MG63 (cell line): Measurements from ENCODE around the gene KIRREL3. TPM values are rescaled to one million over a fixed set of nuclear protein-coding genes. Genes with fewer than 3 reads are reported as not detected.
A peak's percentile ranks its signal among the peaks of the same experiment; 100 is the strongest.

Experiments used
- DNase-seq: peaks from one replicate; pipeline ENCODE4 v3.0.0-alpha.2; 2020
- H3K27me3 ChIP-seq: fragments of 250-450 bp; sonication (Bioruptor Pico); 2 replicates; pipeline ENCODE4 v1.5.1; 2020; ENCODE audit warnings: mild to moderate bottlenecking, moderate library complexity
- H3K36me3 ChIP-seq: fragments of 250-450 bp; sonication (Bioruptor Pico); 2 replicates; pipeline ENCODE4 v1.5.1; 2020; ENCODE audit warnings: mild to moderate bottlenecking, moderate library complexity
- H3K4me3 ChIP-seq: fragments of 250-450 bp; sonication (Bioruptor Pico); 2 replicates; pipeline ENCODE4 v1.5.1; 2020; ENCODE audit warnings: mild to moderate bottlenecking, moderate library complexity
- H3K9me3 ChIP-seq: fragments of 250-450 bp; sonication (Bioruptor Pico); 2 replicates; pipeline ENCODE4 v1.5.1; 2020; ENCODE audit warnings: mild to moderate bottlenecking, moderate library complexity
- total RNA-seq: library from RNA; depleted of rRNA; stranded (reverse); fragments of >200 nt; shearing (Covaris generic); gene quantifications from 2 replicates; pipeline ENCODE4 v1.2.3, GENCODE V29; 2014; ENCODE audit warnings: low replicate concordance

The KIRREL3 gene
- total RNA-seq, 1 experiment from 2014 or later: 11.7 TPM

DNA sequence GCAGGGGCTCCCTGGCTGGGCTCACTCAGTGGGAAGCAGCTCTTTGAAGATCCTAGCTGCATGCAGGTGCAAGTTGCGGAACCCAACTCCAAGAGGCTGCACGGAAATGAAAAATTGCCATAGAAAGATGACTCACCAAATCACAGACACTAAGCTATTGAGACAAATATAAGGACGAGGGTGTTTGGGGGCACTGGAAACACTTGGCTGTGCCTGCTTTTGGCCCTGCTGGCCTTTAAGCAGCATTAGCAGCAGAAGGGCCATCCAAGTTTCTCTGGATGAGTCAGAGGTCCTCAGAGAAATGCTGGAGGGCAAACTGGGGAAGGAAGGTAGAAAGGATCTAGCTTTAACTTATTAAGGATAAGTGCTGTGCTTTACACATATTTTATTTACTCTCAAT lies 282.3 kb downstream of the KIRREL3 start:
- H3K27me3 ChIP-seq: no peaks in the 10 kb centered on the region
- H3K36me3 ChIP-seq: no peaks in the 10 kb centered on the region
- H3K9me3 ChIP-seq: no peaks in the 10 kb centered on the region
- H3K4me3 ChIP-seq: no peak overlapping the region
- DNase-seq: peak; percentile 75

DNA sequence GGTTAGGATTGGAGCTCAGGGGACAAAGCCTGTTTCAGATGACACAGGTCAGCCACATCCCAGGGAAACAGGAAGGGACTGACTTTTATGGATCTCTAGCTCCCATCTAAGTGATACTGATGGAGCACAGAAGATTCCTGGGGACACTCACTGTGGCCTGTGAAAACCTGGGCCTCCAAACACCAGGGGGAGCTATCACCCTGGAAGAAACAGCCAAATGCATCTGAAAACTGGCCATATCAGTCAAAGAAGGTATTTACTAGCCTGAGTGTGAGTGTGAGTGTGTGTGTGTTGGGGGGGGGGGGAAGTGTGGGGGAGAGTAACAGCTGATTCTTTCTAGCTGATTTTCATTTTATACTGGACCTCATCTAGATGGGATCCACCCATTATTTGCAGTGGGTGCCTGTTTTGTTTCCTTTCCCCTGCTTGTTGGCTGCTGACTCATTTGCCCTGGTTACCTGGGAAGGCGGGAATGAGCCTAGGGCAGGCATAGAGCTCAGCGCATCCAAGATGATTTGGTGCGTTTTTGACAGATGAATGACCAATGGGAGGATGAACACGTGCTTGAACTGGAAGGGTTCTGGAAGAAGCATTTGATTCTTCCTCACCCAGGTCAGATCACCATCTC lies 284.0 kb downstream of the KIRREL3 start:
- Histone ChIP-seq H3K27me3 (no peaks in the 10 kb centered on the region), H3K4me3 (no peak overlapping the region), H3K9me3 (no peaks in the 10 kb centered on the region), H3K36me3 (no peaks in the 10 kb centered on the region)
- no peak for DNase-seq

DNA sequence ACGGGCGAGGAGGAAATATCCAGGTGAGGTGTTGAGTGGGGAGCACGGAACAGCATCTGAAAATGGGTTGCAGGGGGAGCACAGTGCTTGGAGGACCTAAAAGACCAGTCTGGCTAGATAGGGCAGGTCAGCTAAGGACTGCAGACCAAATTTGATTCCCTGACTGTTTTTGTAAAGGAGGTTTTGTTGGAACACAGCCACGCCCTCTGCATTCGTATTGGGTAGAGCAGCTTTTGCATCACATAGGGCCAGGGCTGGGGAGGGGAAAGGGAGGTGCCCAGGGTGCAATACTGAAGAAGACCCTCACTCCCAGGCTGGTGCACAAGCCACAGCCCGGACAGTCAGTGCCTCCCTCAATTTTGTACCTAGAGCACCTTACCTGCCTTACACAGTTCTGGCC lies 286.8 kb downstream of the KIRREL3 start:
- Histone ChIP-seq H3K27me3 (no peaks in the 10 kb centered on the region), H3K9me3 (no peaks in the 10 kb centered on the region), H3K36me3 (no peaks in the 10 kb centered on the region), H3K4me3 (no peak overlapping the region)
- DNase-seq: no peak

DNA sequence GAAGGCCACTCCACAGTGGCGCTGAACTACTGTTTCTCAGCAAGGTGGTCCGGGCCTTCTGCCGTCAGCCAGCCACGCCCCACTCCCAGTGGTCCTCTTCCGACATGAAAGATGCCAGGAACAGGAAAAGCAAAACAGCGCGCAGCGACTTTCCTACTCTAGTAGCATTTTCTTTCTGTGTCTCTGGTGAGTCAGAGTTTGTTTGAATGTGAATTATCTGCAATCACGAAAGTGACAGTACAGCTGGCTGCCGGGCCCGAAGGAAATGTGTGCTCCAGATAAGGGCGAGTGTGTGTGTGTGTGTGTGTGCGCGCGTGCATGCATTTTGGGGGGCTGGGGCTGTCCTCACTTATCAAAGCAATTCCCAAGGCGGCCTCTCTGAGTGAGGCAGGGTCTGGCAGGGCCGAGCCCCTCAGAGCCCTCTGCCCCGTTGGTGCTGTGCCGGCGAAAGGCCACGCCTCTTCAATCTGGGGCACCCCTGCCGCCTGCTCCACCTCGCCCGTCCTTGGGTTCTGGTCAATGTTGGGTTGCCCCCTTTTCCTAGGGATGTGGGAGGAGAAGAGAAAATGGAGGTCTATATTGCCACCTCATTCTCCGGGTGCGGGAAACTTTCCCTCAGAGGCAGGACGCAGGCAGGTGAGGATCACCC lies 288.5 kb downstream of the KIRREL3 start:
- Histone ChIP-seq H3K9me3 (no peaks in the 10 kb centered on the region), H3K4me3 (no peak overlapping the region), H3K27me3 (no peaks in the 10 kb centered on the region), H3K36me3 (no peaks in the 10 kb centered on the region)
- DNase-seq: no peak

DNA sequence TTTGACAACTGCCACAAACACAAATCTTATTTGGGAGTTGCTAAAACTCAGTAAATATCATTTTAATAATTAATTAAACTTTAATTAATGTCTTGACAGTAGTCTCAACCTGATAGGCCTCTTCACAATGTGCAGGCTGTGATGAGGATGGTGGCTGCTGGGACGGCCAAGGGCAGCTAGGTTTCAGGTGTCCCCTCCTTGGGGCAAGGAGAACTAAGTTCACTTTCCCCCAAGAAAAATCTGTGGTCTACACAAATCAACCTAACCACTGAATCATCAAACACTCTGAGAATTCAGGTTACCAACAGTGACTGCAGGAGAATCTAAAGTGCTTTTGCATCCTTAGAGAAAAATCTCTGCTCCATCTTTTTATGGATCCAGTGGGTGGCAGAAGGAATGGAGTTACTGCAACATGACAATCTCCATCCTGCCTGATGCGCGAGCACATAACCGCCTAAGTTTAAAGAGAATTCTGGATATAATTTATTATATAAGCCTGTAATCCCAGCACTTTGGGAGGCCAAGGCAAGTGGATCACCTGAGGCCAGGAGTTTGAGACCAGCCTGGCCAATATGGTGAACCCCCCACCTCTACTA lies 289.7 kb downstream of the KIRREL3 start:
- H3K4me3 ChIP-seq: no peak overlapping the region
- no peak for DNase-seq
- no peaks in the 10 kb centered on the region for H3K27me3 ChIP-seq
- H3K9me3 ChIP-seq: no peaks in the 10 kb centered on the region
- H3K36me3 ChIP-seq: no peaks in the 10 kb centered on the region

DNA sequence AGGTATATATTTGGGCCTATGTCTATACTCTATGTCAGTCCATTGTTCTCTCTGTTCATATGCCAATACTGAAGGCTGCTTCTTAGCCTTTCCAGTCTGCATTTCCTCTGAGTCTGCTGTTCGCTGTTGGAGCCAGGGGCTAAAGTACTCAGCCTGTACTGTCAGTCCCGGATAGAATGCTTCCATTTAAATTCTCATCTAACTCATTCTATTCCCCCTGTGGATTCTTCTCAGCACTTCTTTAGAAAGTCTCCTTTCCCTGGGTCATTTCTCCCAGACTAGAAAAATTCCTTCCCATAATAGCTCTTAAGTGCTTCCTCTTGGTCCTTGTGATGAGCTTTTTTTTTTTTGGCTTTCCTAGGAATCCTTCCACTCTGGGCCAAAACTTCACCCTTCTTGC lies 293.1 kb downstream of the KIRREL3 start:
- H3K27me3 ChIP-seq: no peaks in the 10 kb centered on the region
- no peak overlapping the region for H3K4me3 ChIP-seq
- no peak for DNase-seq
- H3K9me3 ChIP-seq: no peaks in the 10 kb centered on the region
- no peaks in the 10 kb centered on the region for H3K36me3 ChIP-seq

DNA sequence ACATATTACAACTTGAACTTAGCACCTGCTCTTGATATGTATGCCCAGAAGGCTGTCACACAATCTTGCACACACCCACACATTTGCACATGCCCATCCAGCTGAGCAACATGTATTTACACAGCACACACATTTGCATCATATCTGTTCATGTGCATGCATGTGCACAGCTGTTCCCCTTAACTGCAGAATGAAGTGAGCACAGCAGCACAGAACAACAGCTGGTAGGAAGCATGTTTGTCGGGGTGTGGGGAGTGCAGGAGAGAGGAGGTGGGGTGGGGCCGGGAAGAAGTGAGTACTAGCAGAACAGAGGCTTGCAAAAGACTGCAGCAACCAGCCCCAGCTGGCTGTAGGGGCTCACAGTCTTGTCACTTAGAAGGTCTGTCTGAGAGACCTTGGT lies 296.5 kb downstream of the KIRREL3 start:
- Histone ChIP-seq H3K9me3 (no peaks in the 10 kb centered on the region), H3K27me3 (no peaks in the 10 kb centered on the region), H3K4me3 (no peak overlapping the region), H3K36me3 (no peaks in the 10 kb centered on the region)
- DNase-seq: no peak

DNA sequence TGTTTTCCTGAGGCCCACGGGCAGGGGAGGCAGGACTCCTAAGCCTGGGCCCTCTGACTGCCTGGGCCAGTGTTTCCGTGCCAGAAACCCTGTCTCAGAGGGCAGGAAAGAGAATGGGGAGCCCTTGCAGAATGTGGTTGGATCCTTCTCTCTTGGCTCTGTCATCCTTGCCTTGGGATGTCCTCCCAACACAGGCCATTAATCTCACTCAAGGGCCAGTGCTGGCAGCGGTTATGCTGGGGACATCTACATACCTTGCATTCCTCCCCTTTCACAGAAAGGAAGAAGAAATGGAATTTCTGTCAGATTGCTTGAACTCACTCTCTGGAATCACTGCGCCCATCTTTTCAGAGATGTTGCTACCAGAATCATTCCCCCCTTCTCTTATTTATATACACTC lies 296.9 kb downstream of the KIRREL3 start:
- Histone ChIP-seq H3K36me3 (no peaks in the 10 kb centered on the region), H3K9me3 (no peaks in the 10 kb centered on the region), H3K27me3 (no peaks in the 10 kb centered on the region), H3K4me3 (no peak overlapping the region)
- DNase-seq: no peak

DNA sequence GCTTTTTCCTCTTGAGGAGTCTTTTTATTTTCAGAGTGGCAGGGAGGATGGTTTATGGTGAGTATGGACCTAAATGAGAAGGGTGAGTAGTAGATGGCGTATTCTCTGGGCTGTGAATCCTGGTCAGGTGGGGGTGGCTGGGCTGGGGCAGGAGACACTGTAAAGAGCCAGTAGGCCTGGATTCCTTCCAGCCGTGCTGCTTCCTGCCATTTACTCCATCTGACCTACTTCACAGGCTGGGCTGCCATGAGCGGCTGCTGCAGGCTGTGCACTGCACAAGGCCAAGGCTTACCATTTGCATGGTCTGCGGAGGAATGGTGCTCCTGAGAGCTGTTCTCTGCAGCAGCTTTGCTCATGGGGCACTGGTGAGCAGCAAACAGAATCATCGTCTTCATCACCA lies 297.6 kb downstream of the KIRREL3 start:
- no peak for DNase-seq
- H3K27me3 ChIP-seq: no peaks in the 10 kb centered on the region
- H3K4me3 ChIP-seq: no peak overlapping the region
- H3K9me3 ChIP-seq: no peaks in the 10 kb centered on the region
- no peaks in the 10 kb centered on the region for H3K36me3 ChIP-seq

DNA sequence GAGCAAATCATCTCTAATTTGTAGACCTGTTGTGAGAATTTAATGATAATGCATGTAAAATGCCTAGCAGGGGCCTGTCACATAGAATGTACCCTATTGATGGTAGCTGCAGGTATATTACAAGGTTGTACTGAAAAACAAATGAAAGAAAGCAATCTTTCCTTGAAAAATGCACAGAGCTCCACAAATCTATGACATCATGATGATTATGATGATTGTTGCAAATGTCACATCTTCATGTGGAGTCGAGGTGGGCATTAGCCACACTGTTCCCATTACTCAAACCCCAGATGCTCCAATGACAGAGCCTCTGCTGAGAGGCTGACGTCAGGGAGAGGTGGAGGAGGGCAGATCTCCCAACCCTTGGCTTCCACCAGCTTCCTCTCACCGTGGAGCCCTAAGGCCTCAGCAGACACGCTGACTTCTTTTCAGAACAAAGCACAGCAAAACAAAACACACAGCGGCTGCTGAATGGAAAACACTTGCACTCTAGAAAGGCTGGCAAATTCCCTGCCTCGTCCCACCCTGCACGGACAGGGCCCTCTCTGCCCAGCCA lies 298.3 kb downstream of the KIRREL3 start:
- Histone ChIP-seq H3K4me3 (no peak overlapping the region), H3K27me3 (no peaks in the 10 kb centered on the region), H3K9me3 (no peaks in the 10 kb centered on the region), H3K36me3 (no peaks in the 10 kb centered on the region)
- DNase-seq: no peak

DNA sequence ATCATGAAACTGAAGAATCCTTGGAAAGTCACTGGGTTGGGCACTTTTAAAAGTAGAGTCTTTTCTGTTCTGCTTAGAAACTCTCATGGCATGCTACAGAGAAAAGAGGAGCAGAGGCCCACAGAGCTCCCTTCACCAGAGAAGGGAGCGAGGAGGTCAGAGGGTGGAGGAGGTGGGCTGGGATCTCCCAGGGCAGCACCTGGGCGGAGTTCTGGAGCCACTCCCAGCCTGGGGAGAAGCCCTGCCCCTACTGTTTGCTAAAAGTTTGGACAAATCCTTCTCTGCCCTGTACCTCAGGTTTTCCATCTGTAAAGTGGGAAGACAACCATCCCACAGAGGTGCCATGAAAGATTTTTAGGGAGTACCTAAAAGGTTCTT lies 299.1 kb downstream of the KIRREL3 start:
- no peak for DNase-seq
- no peaks in the 10 kb centered on the region for H3K27me3 ChIP-seq
- H3K4me3 ChIP-seq: no peak overlapping the region
- H3K36me3 ChIP-seq: no peaks in the 10 kb centered on the region
- H3K9me3 ChIP-seq: no peaks in the 10 kb centered on the region

DNA sequence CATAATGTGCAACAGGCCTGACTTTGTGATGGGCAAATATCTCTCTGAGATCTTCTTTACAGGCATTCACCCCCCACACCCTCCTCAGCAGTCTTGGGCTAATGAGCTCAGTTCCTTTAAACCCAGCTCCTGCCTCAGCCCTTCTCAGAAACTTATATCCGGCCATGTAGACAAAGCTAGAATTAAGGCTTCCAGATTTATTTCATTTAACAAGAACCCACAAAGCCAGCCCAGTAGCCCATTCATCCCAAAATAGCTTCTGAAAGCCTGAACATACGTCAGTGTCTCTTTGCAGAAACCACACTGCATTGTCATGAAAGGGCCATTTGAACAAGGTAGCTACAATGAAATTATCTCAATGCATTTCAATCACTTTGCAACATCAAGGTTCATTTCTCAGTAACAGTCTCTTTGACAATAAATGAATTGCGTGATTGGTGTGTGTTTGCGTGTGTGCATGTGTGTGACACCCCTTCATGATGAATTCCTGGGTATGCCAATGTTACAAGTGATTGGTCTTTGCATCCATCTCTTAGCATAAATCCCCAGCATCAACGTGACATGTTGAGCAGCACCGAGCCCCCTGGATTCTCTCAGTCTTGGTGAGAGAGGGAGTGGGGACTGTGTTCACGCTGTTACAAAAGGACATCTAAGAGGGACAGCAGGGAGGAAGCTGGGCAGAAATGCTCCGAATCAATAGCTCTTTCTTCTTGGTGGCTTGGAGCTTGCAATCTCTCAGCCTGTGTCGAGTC lies 299.6 kb downstream of the KIRREL3 start:
- DNase-seq: no peak
- H3K4me3 ChIP-seq: no peak overlapping the region
- H3K27me3 ChIP-seq: no peaks in the 10 kb centered on the region
- no peaks in the 10 kb centered on the region for H3K36me3 ChIP-seq
- no peaks in the 10 kb centered on the region for H3K9me3 ChIP-seq

DNA sequence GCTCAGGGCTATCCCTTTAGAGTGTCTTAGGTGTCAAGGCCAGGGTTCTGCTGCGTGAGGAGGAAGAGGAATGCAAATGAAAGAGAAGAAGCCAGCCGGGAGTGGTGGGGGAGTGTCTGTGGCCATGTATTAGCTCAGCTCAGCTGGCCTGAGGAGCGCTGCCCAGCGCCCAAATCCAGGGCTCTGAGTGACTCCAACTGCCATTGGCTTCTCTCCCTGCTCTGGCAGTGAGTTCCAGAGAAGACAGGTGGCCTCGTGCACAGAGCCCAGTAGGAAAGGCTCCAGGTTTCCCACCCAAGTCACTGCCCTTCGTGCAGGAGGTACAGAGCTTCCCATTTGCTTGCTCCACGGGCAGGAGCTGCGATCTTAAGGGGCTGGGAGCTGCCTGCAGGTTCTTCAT lies 302.0 kb downstream of the KIRREL3 start:
- Histone ChIP-seq H3K36me3 (no peaks in the 10 kb centered on the region), H3K9me3 (no peaks in the 10 kb centered on the region), H3K27me3 (no peaks in the 10 kb centered on the region), H3K4me3 (no peak overlapping the region)
- DNase-seq: peak; percentile 19

DNA sequence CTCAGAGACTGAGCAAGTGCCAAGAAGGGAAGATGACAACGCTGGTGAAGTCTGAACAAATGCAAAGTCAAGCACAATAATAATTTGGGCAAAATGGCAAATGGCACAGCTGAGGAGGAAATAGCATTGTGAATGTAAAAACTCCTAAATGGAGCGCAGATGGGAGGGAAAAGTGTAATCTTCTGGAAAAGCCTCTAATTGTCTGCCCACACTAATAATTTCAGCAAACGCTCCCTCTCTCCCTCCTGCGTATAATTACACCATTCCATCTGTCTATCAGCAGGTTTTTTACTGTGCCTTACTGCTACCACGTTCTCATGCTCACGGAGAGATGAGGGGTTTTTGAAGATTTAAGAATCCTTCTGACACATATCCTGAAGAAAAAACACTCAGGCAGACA lies 302.6 kb downstream of the KIRREL3 start:
- no peaks in the 10 kb centered on the region for H3K36me3 ChIP-seq
- no peaks in the 10 kb centered on the region for H3K9me3 ChIP-seq
- no peaks in the 10 kb centered on the region for H3K27me3 ChIP-seq
- no peak overlapping the region for H3K4me3 ChIP-seq
- DNase-seq: no peak

DNA sequence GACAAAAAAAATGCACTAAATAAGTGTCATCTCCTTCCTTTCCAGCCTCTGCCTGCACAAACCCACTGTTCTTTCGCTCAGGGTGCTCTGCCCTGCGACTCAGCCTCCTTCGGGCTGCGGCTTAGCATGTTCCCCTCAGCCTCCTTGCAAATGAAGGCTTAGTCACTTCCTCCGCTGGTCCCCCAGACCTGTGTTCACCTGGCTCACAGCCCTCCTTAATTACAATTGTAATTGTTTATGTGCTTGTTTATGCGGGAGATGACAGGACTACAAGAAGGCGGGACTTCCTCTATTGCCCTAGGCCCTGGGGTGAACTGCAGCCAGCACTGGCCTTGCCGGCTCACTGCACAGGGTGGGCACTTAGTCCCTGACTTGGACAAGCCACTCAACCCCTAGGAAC lies 303.6 kb downstream of the KIRREL3 start:
- DNase-seq: no peak
- H3K27me3 ChIP-seq: no peaks in the 10 kb centered on the region
- H3K36me3 ChIP-seq: no peaks in the 10 kb centered on the region
- no peak overlapping the region for H3K4me3 ChIP-seq
- H3K9me3 ChIP-seq: no peaks in the 10 kb centered on the region

DNA sequence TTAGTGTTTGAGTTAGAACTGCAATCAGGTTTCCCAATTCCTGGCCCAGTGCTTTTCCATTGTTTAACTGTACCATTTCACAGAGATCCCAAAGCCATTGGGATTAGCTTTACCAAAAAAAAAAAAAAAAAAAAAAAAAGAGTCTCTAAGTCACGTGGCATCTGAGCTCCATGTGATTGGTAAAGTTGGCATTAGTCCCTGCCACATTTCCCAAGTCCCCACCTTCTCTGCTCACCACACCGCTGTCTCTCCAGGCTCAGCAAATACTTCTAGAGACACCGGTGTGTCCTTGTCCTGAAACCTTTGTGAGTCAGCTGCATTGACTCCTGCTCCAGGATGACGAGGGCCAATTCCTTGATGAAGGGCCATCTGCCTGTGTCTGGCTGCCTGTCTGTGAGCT lies 305.3 kb downstream of the KIRREL3 start:
- no peaks in the 10 kb centered on the region for H3K9me3 ChIP-seq
- H3K27me3 ChIP-seq: no peaks in the 10 kb centered on the region
- DNase-seq: no peak
- no peaks in the 10 kb centered on the region for H3K36me3 ChIP-seq
- H3K4me3 ChIP-seq: no peak overlapping the region

DNA sequence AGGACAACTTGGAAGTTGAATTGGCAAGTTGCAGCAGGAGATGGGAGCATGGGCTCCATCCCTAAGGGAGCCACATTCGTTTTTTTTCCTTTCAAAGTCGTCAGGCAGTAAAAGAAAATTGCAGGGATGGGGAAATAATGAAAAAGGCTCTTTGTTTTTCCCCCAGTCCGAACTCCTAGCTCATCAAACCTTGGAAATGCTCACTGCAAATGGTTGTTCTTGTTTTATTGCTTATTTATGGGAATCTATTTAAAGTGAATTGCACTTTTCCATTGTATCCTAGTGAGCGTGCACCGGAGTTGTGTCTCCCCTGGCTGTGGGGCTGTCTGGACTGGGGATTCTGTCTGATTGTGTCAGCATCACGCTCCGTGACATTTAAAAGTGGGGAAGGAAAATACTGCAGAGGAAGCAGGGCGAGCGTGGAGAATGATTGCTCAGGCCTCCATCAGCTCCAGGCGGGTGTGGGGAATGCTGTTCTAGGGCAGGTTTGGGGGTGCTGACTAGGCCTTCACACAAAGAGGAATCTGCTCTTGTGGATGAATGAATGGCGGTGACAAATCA lies 306.4 kb downstream of the KIRREL3 start:
- H3K36me3 ChIP-seq: no peaks in the 10 kb centered on the region
- no peak overlapping the region for H3K4me3 ChIP-seq
- H3K9me3 ChIP-seq: no peaks in the 10 kb centered on the region
- DNase-seq: no peak
- H3K27me3 ChIP-seq: no peaks in the 10 kb centered on the region
